ENCODE results near the gene FBXO8. TPM values are rescaled to one million over a fixed set of nuclear protein-coding genes. Genes with fewer than 3 reads are reported as not detected.

The FBXO8 gene
- total RNA-seq, 1 donor from 2014 or later: 38.6 TPM

DNA sequence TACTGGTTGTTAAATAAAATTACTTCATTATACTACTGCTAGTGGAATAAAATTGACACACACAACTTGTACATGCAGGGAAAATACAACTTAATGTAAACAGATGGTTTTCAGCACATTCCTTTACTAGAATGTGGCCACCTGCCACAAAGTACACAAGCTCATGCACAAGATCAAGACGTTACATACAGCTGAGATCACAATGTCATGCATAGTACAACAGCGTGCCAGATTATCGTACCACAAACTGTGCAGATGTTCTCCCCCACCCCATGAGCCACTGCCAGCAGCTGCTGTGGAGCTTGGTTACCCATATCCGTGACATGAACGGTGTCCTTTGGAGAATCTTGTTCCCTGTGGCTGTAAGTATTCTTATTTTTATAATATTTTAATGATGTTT lies 27.7 kb downstream of the FBXO8 start:
- no peak for DNase-seq (ENCODE audit: low spot score)

DNA sequence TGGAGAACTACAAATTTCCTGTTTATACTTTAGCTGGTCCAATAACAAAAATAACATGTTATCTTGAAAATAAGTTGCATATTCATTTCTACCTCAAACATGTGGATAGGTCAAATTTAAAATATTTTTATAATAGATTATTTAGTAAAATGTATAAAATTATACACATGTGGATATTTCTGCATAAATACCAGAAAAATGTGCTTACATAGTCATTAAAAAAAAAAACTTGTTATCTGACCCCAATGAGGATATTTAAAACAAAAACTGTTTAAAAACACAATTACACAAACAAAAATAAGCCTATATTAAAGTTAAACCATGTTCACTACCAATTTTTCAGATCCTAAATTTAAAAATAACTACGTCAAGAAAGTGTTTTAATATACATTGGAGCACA lies 28.1 kb downstream of the FBXO8 start:
- intact Hi-C loops (cut with DNase I): no loop called here

More for the DNA sequence above, 27.7 kb downstream of the FBXO8 start:
- intact Hi-C loops (cut with DNase I): no loop called here

DNA sequence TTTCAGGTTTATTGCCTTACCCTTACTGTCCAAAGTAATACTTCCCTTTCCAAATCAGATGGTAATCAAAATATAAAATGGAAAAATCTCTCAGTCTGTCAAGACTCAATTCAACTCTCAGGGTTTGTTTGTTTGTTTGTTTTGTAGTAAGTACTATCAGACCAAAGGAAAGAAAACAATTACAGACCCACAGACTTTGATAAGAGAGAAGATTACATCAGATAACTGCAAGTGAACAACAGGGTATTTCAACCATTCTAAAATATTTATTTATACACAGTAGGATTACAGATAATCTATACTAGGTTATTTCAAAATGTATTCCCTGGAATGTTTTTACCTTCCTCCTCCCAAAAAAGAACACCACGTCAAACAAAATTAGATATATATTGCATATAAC lies 28.9 kb downstream of the FBXO8 start:
- intact Hi-C loops (cut with DNase I): no loop called here
- DNase-seq (ENCODE audit: low spot score): no peak

More for the DNA sequence above, 28.1 kb downstream of the FBXO8 start:
- no peak for DNase-seq (ENCODE audit: low spot score)

DNA sequence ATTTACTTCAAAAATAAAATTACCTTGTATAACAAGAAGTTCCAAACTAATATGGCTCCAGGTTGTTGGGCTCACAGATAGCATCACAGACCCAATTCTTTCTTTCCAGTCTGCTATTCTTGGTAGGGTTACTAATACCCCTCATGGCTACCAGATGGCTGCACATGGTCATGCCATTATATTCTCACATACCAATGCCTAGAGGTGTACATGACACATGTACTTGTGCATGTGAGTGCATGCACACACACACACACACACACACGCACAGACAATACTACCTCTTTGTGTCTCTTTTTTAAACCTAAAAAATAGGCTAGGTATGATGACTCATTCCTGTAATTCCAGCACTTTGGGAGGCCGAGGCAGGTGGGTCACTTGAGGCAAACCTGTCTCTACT lies 31.1 kb downstream of the FBXO8 start:
- DNase-seq (ENCODE audit: low spot score): no peak
- intact Hi-C loops (cut with DNase I): no loop called here

DNA sequence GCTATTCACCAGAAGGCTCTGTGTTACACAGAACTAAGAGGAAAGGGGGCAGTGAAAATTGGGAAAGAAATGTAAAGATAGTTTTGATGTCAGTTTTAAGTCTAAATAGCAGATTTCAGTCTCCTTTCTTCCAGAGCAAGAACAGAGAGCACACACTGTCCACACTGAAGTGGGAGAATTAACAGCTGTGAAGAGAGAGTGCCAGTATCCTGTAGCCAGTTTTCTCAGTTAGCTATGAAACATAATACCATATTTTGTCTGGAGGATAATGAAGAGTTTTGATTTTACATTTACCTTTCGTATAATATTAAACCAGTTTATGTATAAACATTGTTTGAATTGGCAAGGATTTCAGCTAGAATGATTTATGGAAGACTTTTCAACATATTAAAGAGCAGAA lies 35.1 kb downstream of the FBXO8 start:
- no peak for DNase-seq (ENCODE audit: low spot score)
- intact Hi-C loops (cut with DNase I): no loop called here

DNA sequence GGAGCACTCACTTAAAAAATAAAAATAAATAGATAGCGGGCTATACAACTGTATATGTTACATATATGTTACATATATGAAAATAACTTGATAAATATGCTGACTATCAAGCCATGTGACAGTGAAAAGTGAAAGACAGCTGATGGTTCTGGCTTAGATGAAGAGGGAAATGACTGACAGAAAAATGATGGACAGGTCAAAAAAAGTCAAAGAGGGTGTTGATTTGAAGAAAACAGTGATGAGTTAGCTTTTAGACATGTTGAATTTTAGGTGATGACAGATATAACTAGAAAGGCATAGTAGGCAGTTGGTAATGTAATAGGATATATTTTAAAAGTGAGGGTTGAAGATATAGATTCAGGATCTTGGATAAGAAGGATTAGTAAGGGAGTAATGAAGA lies 37.8 kb downstream of the FBXO8 start:
- no peak for DNase-seq (ENCODE audit: low spot score)
- intact Hi-C loops (cut with DNase I): no loop called here

- intact Hi-C loops (cut with DNase I): no loop called here
- no peak for DNase-seq (ENCODE audit: low spot score)
These were observed 39.0 kb downstream of the FBXO8 start for GRCh38 chr4:174244441-174244840.

- intact Hi-C loops (cut with DNase I): no loop called here
- no peak for DNase-seq (ENCODE audit: low spot score)
These were observed 42.3 kb downstream of the FBXO8 start for GRCh38 chr4:174241162-174241561.

- DNase-seq (ENCODE audit: low spot score): no peak
- intact Hi-C loops (cut with DNase I): no loop called here
These were observed 47.1 kb downstream of the FBXO8 start for GRCh38 chr4:174236359-174236758.

DNA sequence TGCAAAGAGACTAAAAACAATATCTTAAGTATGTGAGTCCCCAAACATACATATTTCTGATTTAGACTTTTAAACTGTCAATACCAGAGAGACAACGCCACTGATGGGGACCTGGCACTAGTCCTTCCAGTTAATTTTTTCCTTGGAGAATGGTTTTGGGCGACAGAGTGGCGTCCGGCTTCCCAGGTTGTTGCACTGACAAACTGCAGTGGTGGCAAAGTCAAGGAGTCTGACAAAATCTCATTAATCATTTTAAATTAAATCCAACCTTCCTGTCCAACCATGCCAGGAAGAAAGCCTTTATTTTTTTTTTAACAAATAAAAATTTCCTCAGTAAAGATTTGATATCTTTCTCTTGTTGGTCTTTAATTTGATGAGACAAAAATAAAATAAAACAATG lies 52.8 kb downstream of the FBXO8 start:
- intact Hi-C loops (cut with DNase I): no loop called here
- no peak for DNase-seq (ENCODE audit: low spot score)

DNA sequence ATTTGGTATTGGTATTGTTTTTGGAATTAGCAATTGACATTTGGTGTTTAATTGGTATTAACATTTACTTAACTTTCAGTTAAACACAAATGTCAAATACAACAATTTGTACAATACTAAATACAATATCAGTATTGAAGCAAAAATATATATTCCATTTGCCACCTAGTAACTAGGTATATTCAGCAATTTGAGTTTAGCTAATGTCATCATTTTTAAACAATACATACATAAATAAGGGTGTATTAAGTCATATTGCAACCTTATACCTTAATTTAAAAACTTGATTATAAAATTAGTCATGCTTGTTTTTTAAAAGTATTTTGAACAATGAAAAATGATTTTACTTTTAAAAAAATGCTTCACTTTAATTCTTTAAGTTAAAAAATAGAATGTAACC lies 53.3 kb downstream of the FBXO8 start:
- intact Hi-C loops (cut with DNase I): no loop called here
- no peak for DNase-seq (ENCODE audit: low spot score)

DNA sequence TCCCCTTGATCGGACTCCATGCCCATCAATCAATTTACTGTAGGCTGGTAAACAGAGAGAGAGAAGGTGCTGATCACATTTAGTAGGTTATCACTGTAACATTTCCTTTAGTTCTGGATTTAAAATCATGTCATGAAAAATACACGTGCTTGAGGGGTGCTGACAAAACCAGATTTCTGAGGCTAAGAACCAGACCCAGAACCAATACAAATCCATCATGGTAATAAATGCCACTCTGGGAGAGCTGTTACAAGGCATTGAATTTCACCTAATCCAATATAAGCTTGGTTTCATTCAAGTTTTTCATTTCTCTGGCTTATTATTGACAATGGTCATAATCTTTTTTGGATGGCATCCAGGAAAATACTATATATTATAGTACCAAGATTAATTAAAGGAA lies 54.5 kb downstream of the FBXO8 start:
- intact Hi-C loops (cut with DNase I): no loop called here
- DNase-seq (ENCODE audit: low spot score): no peak

DNA sequence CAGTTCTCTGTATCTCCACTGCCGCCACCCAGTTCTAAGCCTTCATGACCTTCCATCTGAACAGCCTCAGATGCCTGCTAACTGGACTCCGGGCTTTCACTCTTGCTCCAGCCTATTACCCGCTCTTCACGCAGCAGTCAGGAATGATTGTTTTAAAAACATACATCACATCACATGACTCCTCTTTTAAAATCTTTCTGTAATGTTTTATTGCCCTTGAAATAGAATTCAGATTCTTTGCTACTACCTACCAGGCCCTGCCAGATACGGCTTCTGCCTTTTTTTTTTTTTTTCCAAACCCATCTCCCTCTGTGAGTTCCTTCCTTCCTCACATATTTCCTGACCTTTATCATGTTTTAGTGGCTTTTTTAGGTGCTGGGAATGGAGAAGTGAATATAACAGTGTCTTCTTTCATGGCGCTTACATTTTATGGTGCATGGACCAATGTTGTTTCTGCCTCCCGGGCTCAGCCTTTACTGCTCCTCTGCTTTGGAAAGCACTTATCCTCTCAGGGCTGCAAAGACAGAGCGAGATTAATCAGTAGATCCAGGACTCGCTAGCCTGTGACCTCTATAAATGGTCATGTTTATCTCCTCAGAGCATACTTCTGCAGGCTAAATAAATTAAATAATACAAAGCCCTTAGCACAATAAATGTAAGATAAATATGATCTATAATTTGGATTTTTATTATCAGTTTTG lies 58.0 kb downstream of the FBXO8 start:
- intact Hi-C loops (cut with DNase I): no loop called here
- no peak for DNase-seq (ENCODE audit: low spot score)

DNA sequence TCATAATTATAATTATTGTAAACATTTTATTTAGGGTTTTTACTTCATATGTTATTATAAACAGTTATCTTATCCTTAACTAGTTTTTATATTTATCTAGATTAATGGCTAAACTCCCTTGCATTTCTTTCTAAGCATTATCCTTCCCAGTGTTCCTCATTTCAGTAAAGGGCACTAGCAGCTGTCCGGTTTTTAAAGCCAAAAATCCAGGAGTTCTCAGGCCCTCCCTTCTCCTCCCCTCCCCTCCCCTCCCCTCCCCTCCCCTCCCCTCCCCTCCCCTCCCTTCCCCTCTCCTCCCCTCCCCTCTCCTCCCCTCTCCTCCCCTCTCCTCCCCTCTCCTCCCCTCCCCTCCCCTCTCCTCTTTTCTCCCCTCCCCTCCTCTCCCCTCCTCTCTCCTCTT lies 58.9 kb downstream of the FBXO8 start:
- DNase-seq (ENCODE audit: low spot score): no peak
- intact Hi-C loops (cut with DNase I): no loop called here

- intact Hi-C loops (cut with DNase I): no loop called here
- DNase-seq (ENCODE audit: low spot score): no peak
These were observed 61.1 kb downstream of the FBXO8 start for GRCh38 chr4:174222266-174222872.

- DNase-seq (ENCODE audit: low spot score): no peak
- intact Hi-C loops (cut with DNase I): loop anchor here (5.0 to 10.0 kb wide), 2 partner anchors 483 to 711 kb away; no protein-coding TSS in a partner anchor
These were observed 65.2 kb downstream of the FBXO8 start for GRCh38 chr4:174218127-174218790.

DNA sequence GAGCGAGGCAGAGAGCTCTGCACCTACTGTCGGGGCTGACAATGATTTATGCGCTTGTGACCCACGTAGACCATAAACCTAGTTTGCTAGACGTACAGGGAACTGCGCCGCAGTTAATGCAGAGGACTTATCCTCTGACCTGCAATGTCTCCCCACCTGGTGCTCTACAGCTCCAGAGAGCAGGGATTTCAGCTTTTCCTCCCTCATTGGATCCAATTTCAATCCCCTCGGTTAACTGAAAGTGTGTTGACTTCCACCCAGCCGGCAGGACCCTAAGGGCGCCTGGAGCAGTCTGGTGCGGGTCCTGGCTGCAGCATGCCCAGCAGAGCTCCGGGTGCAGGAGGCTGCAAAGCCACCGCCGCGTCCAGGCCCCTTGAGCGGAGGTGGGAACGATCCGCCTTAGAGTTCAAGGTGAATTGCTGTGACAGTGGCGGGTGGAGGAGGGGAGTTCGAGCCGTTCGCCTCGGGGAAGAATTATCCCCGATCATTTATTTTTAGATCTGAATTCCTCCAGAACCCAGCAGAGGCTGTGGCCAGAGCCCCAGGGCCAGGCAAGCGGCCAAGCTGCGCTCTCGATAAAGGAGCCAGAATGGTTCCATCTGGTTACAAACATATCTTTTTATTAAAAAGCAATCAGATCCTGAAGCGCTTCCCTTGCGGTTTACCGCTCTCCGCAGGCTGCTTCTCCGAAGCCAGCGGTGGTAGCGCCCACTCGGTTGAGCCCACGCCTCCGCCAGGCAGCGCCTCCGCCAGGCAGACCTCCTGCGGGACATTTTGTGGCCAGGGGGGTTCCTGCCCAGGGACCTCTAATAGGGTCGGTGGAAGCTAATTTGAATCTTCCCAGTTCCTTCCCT lies 66.0 kb downstream of the FBXO8 start:
- DNase-seq (ENCODE audit: low spot score): peak; percentile 77
- intact Hi-C loops (cut with DNase I): loop anchor here (5.0 to 10.0 kb wide), 2 partner anchors 483 to 710 kb away; no protein-coding TSS in a partner anchor

- intact Hi-C loops (cut with DNase I): loop anchor here (5.0 to 10.0 kb wide), 2 partner anchors 482 to 710 kb away; no protein-coding TSS in a partner anchor
- DNase-seq (ENCODE audit: low spot score): no peak
These were observed 66.6 kb downstream of the FBXO8 start for GRCh38 chr4:174216799-174217272.

GRCh38 chr4:174215961-174216680 lies 67.3 kb downstream of the FBXO8 start:
- DNase-seq (ENCODE audit: low spot score): no peak
- intact Hi-C loops (cut with DNase I): loop anchor here (5.0 to 10.0 kb wide), 2 partner anchors 481 to 709 kb away; no protein-coding TSS in a partner anchor
